ENCODE results near the gene SP2. TPM values are rescaled to one million over a fixed set of nuclear protein-coding genes. Genes with fewer than 3 reads are reported as not detected.
A peak's percentile ranks its signal among the peaks of the same experiment; 100 is the strongest.

SP2 gene
- total RNA-seq, 4 donors from 2014 or later, result 7.1 to 14.1 (median 12.3) TPM

GRCh38 chr17:47905221-47905733, 9.2 kb downstream of the SP2 start:
- 16 to 20% methylated on average over 8 of the region's 8 CpGs for WGBS, 2 donors
- H3K27ac ChIP-seq, result peak overlapping the region; percentile 97 to 99 (median 99)
- H3K4me3 ChIP-seq (replicated peaks in 1 of 3), result peak overlapping the region in 1 of 3 donors; percentile 13
- H3K4me1 ChIP-seq, result peaks cover 38 to 74% of the 10 kb centered on the region in 2 donors
- no peaks in the 10 kb centered on the region for H3K9me3 ChIP-seq
- intact Hi-C loops (cut with DNase I), result no loop called here
- H3K36me3 ChIP-seq, result no peaks in the 10 kb centered on the region
- TF ChIP-seq POLR2A (IDR thresholded peaks at IDR 0.05) (peak in 1 of 2 donors; percentile 14), CTCF (IDR thresholded peaks at IDR 0.05) (peak in 1 of 6 experiments; percentile 20)
- DNase-seq, result peak; percentile 92 to 95
- H3K27me3 ChIP-seq, result no peaks in the 10 kb centered on the region

- Histone ChIP-seq H3K27ac (peak overlapping the region; percentile 97 to 99 (median 99)), H3K4me1 (peaks cover 38 to 64% of the 10 kb centered on the region in 2 donors), H3K36me3 (no peaks in the 10 kb centered on the region), H3K4me3 (replicated peaks in 1 of 3) (no peak overlapping the region), H3K27me3 (no peaks in the 10 kb centered on the region), H3K9me3 (no peaks in the 10 kb centered on the region)
- no peak for TF ChIP-seq CTCF (IDR thresholded peaks at IDR 0.05)
- WGBS, 2 donors, result 86 to 91% methylated on average over 3 of the region's 3 CpGs
- DNase-seq, result no peak
- intact Hi-C loops (cut with DNase I), result no loop called here
These were observed 10.4 kb downstream of the SP2 start for GRCh38 chr17:47906443-47906842.

DNA sequence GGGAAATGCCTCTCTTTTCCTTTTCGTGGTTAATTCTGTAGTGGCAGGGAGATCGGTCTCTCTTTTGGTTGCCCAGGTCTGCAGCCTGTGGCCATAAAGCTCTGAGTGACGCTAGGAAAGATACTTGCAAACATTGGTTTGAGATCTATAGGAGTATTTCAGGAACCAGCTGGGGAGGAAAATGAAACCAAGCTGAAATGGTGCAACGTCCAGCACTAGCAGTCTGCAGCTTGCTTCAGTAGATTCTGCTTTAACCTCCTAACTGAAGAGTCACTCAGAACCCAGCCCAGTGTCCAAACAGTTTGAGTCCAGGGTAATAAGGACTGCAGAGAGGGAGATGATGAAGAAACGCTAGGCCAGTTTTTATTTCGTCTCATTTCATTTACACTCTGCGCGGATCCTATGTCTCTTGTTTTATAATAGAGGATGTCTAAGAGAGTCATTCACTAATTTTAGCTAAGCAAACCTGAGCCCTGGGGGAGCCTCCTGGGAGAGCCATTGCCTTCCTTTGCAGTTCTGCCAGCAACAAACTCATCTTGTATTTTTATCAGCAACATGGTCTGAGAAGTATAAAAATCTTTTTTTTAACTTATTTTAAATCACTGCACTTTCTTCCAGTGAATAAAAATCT, 12.0 kb downstream of the SP2 start:
- H3K9me3 ChIP-seq, result no peaks in the 10 kb centered on the region
- no peaks in the 10 kb centered on the region for H3K27me3 ChIP-seq
- intact Hi-C loops (cut with DNase I), result no loop called here
- H3K27ac ChIP-seq, result peak overlapping the region in 2 of 3 donors; percentile 30 to 99
- peaks cover 38 to 61% of the 10 kb centered on the region in 2 donors for H3K4me1 ChIP-seq
- 58 to 63% methylated on average over 8 of the region's 8 CpGs for WGBS, 2 donors
- H3K36me3 ChIP-seq, result no peaks in the 10 kb centered on the region
- no peak for DNase-seq
- no peak overlapping the region for H3K4me3 ChIP-seq (replicated peaks in 1 of 3)
- no peak for TF ChIP-seq POLR2A (IDR thresholded peaks at IDR 0.05)
- no peak for TF ChIP-seq CTCF (IDR thresholded peaks at IDR 0.05)

DNA sequence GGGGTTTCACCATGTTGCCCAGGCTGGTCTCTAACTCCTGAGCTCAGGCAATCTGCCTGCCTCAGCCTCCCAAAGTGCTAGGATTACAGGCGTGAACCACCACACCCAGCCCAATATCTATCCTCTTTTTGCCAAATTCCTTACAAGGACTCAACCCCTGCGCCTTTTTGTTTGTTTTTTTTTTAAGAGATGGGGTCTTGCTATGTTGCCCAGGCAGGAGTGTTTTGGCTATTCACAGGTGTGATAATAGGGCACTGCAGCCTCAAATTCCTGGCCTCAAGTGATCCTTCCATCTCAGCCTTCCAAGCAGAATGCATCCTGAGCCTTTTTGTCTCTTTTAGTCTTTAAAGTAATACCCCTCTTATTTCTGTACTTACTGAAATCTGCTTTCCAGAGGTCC, 17.0 kb downstream of the SP2 start:
- Histone ChIP-seq H3K4me3 (replicated peaks in 1 of 3) (no peak overlapping the region), H3K27ac (no peak overlapping the region), H3K9me3 (no peaks in the 10 kb centered on the region), H3K4me1 (peaks cover 0 to 22% of the 10 kb centered on the region in 2 donors), H3K27me3 (no peaks in the 10 kb centered on the region), H3K36me3 (no peaks in the 10 kb centered on the region)
- intact Hi-C loops (cut with DNase I), result no loop called here
- 90 to 96% methylated on average over 2 of the region's 2 CpGs for WGBS, 2 donors
- DNase-seq, result no peak
- TF ChIP-seq POLR2A (IDR thresholded peaks at IDR 0.05) (no peak), CTCF (IDR thresholded peaks at IDR 0.05) (no peak)

DNA sequence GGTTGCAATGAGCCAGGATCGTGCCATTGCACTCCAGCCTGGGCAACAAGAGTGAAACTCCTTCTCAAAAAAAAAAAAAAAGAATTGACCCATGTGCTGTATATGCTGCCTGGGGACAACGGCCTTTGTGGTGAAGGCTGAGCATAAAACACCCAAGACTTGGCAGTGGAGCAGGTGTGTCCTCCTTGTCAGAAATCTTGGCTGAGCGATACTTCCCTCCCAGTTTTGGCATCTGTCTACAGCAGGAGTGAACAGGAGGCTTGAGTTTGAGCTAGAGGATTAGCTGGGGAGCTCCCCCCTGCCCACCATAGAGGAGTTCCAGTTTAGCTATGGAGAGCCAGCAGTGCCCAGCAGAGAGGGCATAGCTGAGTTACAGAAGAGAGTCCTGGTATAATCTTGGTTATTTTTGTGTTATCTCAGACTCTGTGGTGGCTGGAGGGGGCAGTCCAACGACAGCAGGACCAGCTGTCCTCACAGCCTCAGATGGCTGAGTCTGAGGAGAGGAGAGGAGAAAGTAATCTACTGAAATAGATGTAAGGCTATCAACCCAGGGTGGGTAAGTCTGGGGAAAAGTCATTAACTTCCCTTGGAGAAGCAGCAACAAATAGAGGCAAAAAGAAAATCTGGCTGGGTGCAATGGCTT, 18.4 kb downstream of the SP2 start:
- DNase-seq, result peak in 1 of 2 donors; percentile 43
- Histone ChIP-seq H3K27me3 (no peaks in the 10 kb centered on the region), H3K4me3 (replicated peaks in 1 of 3) (no peak overlapping the region), H3K4me1 (peaks cover 0 to 8% of the 10 kb centered on the region in 2 donors), H3K36me3 (no peaks in the 10 kb centered on the region), H3K9me3 (no peaks in the 10 kb centered on the region), H3K27ac (peak overlapping the region in 1 of 3 donors; percentile 23)
- 44 to 69% methylated on average over 4 of the region's 4 CpGs for WGBS, 2 donors
- intact Hi-C loops (cut with DNase I), result no loop called here
- no peak for TF ChIP-seq CTCF (IDR thresholded peaks at IDR 0.05)

All from thyroid gland (tissue), 4 donors.